Loucy (cell line): ENCODE results near the gene PRDM11.

Experiments
- H2AFZ ChIP-seq: fragments of 200-600 bp; sonication (generic); 2 replicates; pipeline ENCODE4 v1.6.0; 2016; ENCODE audit warnings: antibody characterized with exemption, mild to moderate bottlenecking, low read length, moderate library complexity
- H3F3A ChIP-seq: fragments of 200-600 bp; 2 replicates; pipeline ENCODE4 v1.6.0; 2016; ENCODE audit warnings: antibody characterized with exemption, low read depth, mild to moderate bottlenecking
- H3K27me3 ChIP-seq: fragments of 200-600 bp; sonication (generic); 2 replicates; pipeline ENCODE4 v1.6.1; 2014; ENCODE audit warnings: low read length, mild to moderate bottlenecking; ENCODE audit not compliant: insufficient read depth, poor library complexity, severe bottlenecking
- H3K36me3 ChIP-seq: fragments of 200-600 bp; sonication (generic); 2 replicates; pipeline ENCODE4 v1.6.1; 2016; ENCODE audit warnings: low read length; ENCODE audit not compliant: insufficient read depth
- H3K4me1 ChIP-seq: fragments of 200-600 bp; sonication (generic); 2 replicates; pipeline ENCODE4 v1.5.1; 2014; ENCODE audit warnings: low read length, mild to moderate bottlenecking; ENCODE audit not compliant: insufficient read depth, poor library complexity, severe bottlenecking
- H3K4me2 ChIP-seq: fragments of 200-600 bp; sonication (generic); 2 replicates; pipeline ENCODE4 v1.6.0; 2014; ENCODE audit warnings: antibody characterized with exemption, low read length, low read depth, mild to moderate bottlenecking; ENCODE audit not compliant: poor library complexity, severe bottlenecking
- H3K4me3 ChIP-seq: fragments of 200-600 bp; sonication (generic); 2 replicates; pipeline ENCODE4 v1.5.1; 2014; ENCODE audit warnings: low read length, mild to moderate bottlenecking, mixed read lengths; ENCODE audit not compliant: poor library complexity, severe bottlenecking
- H3K79me2 ChIP-seq: fragments of 200-600 bp; sonication (generic); 2 replicates; pipeline ENCODE4 v1.6.1; 2014; ENCODE audit warnings: low read length; ENCODE audit not compliant: insufficient read depth
- H3K9ac ChIP-seq: fragments of 200-600 bp; sonication (generic); 2 replicates; pipeline ENCODE4 v1.6.0; 2014; ENCODE audit warnings: mild to moderate bottlenecking, low read depth, low read length, moderate library complexity; ENCODE audit not compliant: poor library complexity, severe bottlenecking
- H3K9me2 ChIP-seq: fragments of 200-600 bp; sonication (generic); replicated peaks from 2 replicates; pipeline ENCODE4 v1.6.1; 2016; ENCODE audit warnings: low read depth, low read length, mixed read lengths
- H3K9me3 ChIP-seq: fragments of 200-600 bp; sonication (generic); 2 replicates; pipeline ENCODE4 v1.6.1; 2014; ENCODE audit warnings: mild to moderate bottlenecking, antibody characterized with exemption, low read length, low read depth; ENCODE audit not compliant: insufficient read depth
- H4K20me1 ChIP-seq: fragments of 200-600 bp; sonication (generic); 2 replicates; pipeline ENCODE4 v1.6.0; 2014; ENCODE audit warnings: antibody characterized with exemption, low read length, mild to moderate bottlenecking; ENCODE audit not compliant: insufficient read depth, poor library complexity, severe bottlenecking
- CTCF ChIP-seq: fragments of 200-600 bp; sonication (generic); conservative IDR thresholded peaks from 2 replicates; pipeline ENCODE4 v1.5.1; 2014; ENCODE audit warnings: mild to moderate bottlenecking, antibody characterized with exemption, low read length
- EZH2phosphoT487 ChIP-seq: fragments of 200-600 bp; IDR thresholded peaks from 2 replicates; pipeline ENCODE4 v1.6.1; 2018; ENCODE audit warnings: antibody characterized with exemption, mild to moderate bottlenecking, moderate library complexity, borderline replicate concordance

PRDM11 gene

DNA sequence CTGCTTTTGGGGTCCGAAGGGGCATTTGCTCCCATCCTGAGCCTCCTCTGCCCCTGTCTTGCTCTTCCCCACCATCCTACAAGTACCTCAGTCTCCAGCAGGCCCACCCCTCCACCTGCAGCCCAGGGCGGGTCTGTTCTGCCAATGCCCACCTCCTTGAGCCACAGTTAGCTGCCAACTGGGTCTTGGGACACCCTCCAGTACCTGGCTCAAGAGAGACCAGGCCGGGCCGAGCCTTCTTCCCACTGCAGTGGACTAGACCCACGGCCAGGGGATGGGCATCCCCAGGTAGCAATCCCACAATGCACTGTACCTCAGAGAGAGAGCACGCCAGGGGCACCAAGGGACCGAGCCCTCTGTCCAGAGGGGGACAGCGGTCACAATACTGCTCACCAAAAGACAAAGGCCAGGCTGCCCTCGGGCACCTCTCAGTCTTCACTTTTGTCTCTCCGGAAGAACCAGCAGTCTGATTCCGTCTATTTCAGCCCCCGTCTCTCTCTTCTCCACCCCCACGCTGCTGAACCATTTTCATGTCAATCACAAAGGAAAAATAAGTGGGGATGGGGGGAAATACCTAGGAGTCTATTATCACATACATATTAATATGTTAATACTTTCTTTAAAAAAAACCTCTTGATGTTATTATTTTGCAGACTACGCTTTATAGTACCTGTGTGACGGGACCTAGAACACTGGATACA is 88.0 kb downstream of the PRDM11 start:
- no peak overlapping the region for H3K4me3 ChIP-seq
- peaks cover 48% of the 10 kb centered on the region for H3K4me1 ChIP-seq
- no peaks in the 10 kb centered on the region for H4K20me1 ChIP-seq
- no peak overlapping the region for H2AFZ ChIP-seq
- no peak overlapping the region for H3K4me2 ChIP-seq
- no peaks in the 10 kb centered on the region for H3K79me2 ChIP-seq
- H3K9ac ChIP-seq = no peak overlapping the region
- H3K9me3 ChIP-seq = no peaks in the 10 kb centered on the region
- no peaks in the 10 kb centered on the region for H3K36me3 ChIP-seq
- TF ChIP-seq EZH2phosphoT487 = no peak
- TF ChIP-seq CTCF = no peak
- 0 out of 2 replicates have a peak, but pooled peaks cover 4% of the 10 kb centered on the region for H3F3A ChIP-seq
- H3K9me2 ChIP-seq = no peaks in the 10 kb centered on the region
- no peaks in the 10 kb centered on the region for H3K27me3 ChIP-seq

DNA sequence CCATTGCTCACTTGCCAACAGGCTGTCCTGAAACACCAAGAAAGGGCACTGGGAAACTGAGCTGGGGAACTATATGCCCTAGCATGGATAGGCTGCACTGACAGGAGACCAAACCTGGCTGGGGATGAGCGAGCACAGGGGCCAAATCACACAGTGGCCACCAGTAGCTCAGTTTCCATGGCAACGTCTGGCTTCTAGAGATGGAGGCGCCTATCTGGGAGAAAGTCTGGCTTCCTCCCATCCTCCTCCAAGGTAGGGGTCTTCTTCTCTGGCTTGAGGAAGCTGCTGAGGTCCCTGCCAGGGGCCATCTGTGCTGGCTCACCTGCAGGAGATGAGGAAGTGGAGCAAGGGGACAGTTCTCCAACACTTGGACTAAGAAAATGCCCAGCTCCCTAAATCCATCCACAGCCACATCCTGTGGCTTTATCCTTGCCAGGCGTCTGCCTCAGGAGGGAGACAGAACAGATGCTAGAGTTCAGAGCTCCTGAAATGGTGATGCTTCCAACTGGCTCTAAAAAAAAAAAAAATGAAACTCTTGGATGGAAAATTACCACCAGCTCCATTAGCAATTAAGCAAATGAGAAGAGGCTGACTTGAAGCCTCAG is 91.4 kb downstream of the PRDM11 start:
- Histone ChIP-seq H3K36me3 (no peaks in the 10 kb centered on the region), H3K4me2 (no peak overlapping the region)
- TF ChIP-seq EZH2phosphoT487 = no peak

DNA sequence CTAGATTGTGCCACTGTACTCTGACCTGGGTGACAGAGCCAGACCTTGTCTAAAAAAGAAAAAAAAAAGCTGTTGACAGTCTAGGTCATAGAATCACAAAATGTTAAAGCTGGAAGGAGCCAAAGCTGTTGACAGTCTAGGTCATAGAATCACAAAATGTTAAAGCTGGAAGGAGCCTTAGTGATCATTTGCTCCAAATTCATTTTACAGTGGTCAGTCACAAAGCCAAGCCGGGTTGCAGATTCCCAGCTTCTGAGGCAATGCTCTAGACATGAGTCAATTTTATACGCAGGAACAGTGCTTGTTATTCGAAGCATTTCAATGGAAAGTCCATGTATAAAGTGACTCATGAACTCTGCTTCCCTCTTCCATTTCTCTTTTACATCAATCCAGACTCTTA is 92.3 kb downstream of the PRDM11 start:
- Histone ChIP-seq H3K27me3 (no peaks in the 10 kb centered on the region), H3K4me3 (no peak overlapping the region), H3K9me3 (no peaks in the 10 kb centered on the region), H2AFZ (no peak overlapping the region), H3K4me2 (no peak overlapping the region), H4K20me1 (no peaks in the 10 kb centered on the region), H3F3A (no peaks in the 10 kb centered on the region), H3K4me1 (peaks cover 25% of the 10 kb centered on the region), H3K9me2 (no peaks in the 10 kb centered on the region), H3K79me2 (no peaks in the 10 kb centered on the region), H3K36me3 (no peaks in the 10 kb centered on the region), H3K9ac (no peak overlapping the region)
- TF ChIP-seq EZH2phosphoT487 (no peak), CTCF (no peak)

More for the DNA sequence above, 91.4 kb downstream of the PRDM11 start:
- Histone ChIP-seq H3K4me3 (no peak overlapping the region), H3K4me1 (peaks cover 26% of the 10 kb centered on the region), H3K9me2 (no peaks in the 10 kb centered on the region), H3F3A (no peaks in the 10 kb centered on the region), H3K79me2 (no peaks in the 10 kb centered on the region), H3K9ac (no peak overlapping the region), H4K20me1 (no peaks in the 10 kb centered on the region), H3K27me3 (no peaks in the 10 kb centered on the region), H2AFZ (no peak overlapping the region), H3K9me3 (no peaks in the 10 kb centered on the region)
